GM18498 (cell line): Measurements from ENCODE around the gene OAS3.
"Not testable (repeated sequence)": the region's sequence is repeated elsewhere in the genome, so short reads cannot be mapped to it uniquely, and the experiment has no call there.

Experiments used
- ATAC-seq: cut with Tn5 transposase; IDR thresholded peaks from one replicate; pipeline ENCODE4 v1.9.1; 2021; ENCODE audit warnings: mild to moderate bottlenecking, moderate library complexity; ENCODE audit not compliant: unreplicated experiment

The OAS3 gene

DNA sequence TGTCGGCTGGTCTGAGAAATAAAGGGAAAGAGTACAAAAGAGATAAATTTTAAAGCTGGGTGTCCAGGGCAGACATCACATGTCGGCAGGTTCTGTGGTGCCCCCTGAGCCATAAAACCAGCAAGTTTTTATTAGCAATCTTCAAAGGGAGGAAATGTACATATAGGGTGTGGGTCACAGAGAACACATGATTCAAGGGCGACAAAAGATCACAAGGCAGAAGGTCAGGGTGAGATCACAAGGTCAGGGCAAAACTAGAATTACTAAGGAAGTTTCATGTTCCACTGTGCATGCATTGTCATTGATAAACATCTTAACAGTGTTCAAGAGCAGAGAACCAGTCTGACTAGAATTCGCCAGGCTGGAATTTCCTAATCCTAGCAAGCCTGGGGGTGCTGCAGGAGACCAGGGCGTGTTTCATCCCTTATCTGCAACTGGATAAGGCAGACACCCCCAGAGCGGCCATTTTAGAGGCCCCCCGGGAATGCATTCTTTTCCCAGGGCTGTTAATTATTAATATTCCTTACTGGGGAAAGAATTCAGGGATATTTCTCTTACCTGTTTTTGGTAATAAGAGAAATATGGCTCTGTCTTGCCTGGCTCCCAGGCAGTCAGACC lies 11.7 kb upstream of the OAS3 start:
- ATAC-seq, result not testable (repeated sequence)

DNA sequence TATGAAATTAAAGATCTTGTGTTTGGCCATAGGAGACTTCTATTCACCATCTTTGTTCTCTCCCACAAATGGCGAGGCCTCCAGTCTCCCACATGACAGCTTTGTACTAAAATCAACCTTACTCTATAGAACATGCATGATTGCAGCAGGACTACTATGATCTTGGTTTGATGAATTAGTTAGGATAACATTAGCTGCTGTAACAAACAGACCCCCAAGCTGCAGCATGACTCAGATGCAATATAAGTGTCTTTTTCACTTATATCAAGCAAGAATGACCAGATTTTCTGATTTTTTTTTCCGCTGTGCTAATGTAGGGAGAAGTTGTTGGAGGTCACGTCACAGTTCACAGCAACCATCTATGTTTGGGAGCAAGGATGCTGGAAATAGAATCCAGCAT lies 10.8 kb upstream of the OAS3 start:
- no peak for ATAC-seq

DNA sequence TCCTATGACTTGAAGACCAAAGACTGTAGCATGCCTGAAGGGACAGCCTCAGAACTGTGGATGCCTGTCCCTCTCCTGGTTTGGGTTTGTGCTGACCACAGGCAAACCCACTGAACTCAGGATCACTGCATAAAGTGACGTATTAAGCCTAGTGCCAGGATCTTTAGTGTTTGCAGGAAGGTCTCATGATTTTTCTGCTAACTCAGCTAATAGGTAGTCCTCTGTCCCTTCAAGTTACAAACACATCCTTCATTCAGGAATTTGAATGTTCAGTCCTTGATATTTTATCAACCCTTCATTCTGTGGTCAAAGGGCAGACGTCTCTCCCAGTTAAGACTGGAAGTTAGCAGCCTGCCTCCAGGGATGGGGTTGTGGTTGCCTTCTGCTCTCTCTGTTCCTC lies 10.3 kb upstream of the OAS3 start:
- ATAC-seq, result no peak

DNA sequence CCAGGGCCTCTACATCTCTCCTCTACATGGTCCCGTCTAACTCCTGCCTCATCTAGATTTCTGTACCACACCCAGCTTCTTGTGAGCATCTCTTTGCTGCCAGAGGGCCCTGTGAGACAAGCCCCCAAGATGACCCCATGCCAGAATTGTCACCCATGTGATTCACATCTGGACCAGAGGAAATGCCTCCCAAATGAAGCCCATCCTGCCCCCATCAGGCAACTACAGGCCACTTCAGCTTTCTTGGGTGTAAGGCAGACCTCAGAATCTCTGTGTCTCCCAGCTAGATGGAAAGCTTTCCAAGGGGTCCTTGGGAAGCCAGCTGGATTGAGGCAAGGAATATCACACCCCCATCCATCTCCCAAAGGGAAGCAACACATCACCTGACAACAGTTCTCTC lies 9.3 kb upstream of the OAS3 start:
- ATAC-seq, result no peak

DNA sequence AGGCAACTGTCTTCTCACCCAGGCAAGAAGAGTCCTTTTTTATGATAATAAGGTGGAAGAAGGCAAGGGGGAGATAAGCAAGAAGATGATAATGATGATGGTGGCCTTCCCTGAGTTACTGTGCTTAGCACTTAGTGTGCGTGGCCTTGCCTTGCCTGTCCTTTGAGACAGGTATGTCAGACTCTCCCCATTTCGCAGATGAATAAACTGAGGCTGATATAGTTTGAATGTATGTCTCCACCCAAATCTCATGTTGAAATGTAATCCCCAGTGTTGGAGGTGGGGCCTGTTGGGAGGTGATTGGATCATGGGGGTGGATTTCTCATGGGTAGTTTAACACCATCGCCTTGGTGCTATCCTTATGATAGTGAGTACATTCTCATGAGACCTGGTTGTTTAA lies 8.6 kb upstream of the OAS3 start:
- ATAC-seq, result no peak

DNA sequence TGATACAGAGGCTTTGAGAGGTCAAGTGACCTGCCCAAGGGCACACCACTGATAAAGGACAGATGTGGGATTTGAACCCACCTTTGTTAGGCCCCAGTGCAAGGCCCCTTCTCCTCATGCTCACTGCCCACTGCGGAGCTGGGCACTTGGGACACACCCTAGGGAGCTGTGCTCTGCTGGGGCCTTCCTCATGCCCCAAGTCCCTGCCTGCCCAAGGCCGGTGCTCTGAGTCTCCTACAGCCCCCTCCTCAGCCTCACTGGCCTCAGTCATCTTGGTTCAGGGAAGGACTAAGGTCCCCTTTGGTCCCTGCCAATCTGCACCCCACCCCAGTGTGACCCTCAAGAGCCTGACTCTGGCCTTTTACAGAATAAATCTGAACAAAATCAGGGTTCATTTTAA lies 7.9 kb upstream of the OAS3 start:
- ATAC-seq, result no peak

DNA sequence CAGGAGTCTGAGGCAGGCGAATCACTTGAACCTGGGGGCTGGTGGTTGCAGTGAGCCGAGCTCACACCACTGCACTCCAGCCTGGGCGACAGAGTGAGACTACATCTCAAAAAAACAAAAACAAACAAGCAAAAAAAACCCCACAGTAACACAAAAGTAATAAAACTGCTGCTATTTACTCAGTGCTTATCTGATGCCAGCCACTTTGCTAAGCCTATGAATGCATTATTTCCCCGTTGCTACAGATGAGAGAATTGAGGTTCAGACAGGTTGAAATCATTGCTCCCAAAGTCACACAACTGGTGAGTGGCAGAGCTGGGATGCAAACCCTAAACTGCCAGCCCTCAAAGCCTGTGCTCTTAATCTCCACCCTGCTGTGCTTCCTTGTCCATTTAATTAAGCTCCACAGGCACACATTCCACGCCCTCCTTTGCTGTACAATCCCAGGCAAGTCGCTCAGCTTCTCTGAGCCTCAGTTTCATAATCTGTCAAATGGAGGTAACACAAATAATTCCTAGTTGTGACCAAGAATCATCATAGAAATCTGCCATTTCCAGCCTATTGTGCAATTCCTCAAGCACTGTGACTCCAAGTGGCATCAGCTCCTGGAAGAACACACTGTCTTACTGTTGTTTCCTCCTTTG lies 5.7 kb upstream of the OAS3 start:
- no peak for ATAC-seq

DNA sequence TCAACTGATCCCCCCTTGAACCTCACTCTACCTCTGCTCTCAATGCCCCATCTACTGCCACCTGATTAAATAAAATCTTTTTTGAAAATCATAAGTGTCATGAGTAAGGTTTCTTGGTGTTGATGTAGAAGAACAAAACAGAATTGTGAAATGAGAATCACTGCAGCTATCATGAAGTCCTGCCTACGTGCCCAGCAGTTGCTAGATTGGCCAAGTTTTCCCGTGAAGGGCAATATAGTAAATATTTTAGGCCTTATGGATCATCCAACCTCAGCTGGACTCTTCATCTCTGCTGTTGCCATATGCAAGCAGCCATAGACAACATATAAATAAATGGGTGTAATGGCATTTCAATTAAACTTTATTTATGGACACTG lies 5.2 kb upstream of the OAS3 start:
- ATAC-seq, result no peak

DNA sequence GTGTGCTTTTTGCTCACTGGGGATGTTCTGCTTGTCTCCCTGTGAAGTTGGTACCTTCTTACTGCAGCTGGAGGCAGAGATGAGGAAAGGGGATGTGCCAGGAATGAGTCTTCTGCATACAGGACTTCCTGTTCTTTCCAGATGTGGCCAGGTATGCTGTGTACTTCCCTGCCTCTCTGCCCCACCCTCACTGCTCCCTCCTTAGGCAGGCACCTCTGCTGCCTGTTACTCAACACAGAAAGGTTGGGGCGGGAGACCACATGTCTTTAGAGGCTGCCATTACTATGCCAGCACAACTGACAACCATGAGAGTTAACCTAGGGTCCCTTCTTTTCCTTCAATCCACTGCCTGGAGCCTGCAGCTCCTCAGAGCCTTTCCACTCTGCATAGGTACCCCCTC lies 2.0 kb upstream of the OAS3 start:
- no peak for ATAC-seq

DNA sequence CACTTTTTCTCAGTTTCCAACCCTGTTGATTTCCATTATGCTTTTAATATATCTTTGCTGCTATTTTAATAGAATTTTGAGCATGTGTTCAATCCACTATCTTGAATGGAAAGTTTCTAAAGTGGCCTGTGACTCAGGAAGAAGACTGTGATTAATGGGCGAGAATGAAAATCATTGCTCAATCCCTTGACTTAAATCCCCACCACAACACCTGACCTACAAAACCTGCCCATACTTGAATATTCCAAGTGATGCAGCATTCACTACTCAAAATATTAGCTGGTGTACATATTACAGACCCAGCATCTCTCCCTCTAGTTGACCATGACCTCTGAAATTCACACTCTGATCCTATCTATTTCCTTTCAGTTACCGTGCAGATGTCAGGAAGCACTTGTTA lies 1.3 kb upstream of the OAS3 start:
- no peak for ATAC-seq

DNA sequence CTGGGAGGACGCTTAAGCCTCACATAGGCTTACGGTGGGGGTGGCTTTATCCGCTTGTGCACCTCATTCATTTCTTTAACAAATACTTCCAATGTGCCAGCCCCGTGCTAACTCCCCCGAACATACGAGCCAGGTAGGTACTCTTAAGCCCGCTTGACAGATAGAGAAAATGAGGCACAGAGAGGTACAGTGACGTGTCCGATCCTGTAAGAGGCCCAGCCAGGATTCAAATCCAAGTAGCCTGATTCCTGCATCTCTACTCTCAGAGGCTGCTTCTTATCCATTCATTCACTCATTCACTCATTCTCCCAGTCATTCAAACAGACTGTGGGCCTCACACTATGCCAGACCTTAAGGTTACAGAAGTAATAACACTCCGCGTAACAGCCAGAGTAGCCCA lies 477 bp downstream of the OAS3 start:
- no peak for ATAC-seq

DNA sequence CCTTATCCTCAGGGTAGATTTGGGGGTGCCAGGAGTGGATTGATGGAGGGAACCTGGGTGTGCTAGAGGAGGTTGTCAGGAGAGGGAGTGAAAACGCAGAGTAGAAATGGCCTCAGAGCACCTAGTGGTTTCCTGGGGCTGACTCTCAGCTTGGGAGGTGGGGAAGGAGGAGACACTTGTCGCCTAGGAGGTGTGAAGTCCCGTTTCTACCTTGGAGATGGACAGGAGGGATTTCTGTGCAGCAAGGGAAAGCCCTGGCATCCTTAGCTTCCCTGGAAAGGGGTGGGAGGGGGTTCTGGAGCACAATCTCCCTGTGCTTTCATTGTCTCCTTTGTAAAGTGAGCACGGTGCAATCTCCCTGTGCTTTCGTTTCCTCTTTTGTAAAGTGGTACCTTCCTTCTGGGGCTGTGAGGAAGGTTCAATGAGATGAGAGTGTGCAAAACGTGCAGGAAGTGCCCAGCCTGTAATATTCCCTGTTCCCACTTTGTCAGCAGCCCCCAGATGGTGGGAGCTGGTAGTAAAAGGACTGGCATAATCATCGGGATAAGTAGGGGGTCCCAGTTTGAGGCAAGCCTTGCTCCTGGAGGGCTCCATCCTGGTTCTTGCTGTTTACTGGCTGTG lies 1.6 kb downstream of the OAS3 start:
- peak; percentile 58 for ATAC-seq

DNA sequence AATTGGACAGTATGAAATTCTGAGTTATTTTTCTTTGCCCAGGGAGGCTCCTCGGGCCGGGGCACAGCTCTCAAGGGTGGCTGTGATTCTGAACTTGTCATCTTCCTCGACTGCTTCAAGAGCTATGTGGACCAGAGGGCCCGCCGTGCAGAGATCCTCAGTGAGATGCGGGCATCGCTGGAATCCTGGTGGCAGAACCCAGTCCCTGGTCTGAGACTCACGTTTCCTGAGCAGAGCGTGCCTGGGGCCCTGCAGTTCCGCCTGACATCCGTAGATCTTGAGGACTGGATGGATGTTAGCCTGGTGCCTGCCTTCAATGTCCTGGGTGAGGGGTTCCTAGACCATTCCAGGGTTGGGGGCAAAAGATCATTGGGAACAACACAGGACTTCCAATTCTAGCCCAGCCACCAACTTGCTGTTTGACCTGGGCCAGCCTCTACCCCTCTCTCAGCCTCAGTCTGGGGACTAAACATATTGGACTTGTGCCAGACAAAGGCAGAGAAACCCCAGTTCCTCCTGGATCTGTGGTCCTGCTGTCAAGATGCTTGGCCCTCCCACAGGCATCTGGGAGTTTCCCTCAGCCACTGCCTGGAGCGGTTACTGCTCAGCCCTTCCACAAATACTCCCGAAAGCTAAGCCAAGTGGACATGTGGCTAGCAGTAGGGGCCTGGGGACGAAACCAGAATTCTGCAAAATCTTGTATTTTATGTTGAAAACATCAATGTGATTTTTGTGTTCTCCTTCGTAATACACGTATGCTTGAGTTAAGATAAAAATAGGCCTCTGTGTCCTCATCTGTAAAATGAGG lies 3.5 kb downstream of the OAS3 start:
- no peak for ATAC-seq

DNA sequence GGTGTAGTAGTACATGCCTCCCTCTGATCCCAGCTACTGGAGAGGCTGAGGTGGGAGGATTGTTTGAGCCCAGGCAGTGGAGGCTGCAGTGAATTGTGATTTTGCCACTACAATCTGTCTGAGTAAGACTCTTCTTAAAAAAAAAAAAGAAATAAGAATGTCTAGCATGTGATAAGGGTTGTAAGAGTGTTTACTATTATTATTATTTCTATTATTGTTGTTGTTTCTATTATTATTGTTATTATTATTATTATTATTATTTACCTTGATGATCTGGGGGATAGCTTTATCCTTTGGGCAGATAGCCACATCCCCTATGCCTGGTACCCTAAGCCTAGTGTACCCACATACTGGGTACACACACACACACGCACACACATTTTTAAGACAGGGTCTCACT lies 4.3 kb downstream of the OAS3 start:
- no peak for ATAC-seq

DNA sequence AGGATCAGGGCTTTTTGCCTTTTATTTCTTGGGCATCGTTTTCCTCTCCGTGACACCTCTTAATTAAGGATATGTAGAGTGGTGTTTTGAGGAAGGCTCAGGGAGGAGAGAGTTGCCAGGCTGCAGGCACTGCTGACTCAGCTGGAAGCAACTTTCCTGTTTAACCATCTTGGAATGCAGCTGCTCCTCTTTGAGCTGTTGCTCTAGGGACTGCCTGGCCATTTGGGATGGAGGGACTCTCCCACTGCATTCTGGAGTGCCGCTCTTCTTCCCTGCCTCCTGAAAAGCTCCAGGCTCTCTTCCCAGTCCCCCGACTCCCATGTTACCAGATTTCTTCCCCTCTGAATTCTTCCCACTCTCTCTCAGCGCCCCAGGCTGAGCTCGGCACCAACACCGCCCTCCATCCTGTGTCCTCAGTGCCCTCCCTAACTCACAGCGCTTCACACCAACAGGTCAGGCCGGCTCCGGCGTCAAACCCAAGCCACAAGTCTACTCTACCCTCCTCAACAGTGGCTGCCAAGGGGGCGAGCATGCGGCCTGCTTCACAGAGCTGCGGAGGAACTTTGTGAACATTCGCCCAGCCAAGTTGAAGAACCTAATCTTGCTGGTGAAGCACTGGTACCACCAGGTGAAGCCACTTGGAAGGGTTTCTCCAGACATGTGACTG lies 5.9 kb downstream of the OAS3 start:
- no peak for ATAC-seq

DNA sequence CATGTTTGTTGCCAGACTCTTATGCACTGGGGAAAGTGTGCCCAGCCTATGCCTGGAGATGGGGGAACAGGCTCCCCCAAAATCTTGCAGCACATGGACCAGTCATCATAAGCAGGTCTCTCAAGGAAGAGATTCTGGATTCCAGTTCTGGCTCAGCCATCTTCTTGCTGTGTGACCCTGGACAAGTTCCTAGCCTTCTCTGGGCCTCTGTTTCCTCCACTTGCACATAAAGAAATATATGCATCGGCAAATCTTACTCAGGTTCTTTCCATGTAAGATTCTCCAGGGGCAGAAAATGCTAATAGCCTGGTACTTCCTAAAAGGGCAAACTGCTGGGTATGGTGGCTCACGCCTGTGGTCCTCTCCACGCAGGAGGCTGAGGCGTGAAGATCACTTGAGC lies 7.2 kb downstream of the OAS3 start:
- no peak for ATAC-seq

DNA sequence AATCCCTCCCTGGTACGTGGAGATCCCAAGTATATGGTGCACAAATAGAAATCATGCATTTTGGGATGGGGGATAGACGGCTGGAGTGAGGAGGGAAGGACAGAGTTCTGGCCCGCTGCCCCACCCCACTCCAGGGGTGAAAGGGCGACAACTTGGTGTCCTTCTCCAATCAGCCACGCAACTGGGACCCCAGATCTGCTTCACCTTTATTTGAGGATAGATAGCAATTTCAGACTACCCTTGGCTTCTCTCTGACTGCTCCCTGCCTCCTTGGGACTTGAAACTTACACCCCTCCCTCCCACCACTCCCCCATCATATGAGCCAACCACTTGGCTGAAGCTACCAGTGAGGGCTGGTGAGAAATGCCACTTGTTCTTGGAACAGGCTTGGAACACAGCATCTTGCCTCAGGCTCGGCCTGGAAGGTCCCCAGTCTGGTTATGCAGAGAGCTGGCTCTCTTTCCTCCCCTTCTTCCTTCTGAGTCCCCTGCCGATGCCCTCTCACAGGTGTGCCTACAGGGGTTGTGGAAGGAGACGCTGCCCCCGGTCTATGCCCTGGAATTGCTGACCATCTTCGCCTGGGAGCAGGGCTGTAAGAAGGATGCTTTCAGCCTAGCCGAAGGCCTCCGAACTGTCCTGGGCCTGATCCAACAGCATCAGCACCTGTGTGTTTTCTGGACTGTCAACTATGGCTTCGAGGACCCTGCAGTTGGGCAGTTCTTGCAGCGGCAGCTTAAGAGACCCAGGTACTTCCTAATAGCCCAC lies 8.1 kb downstream of the OAS3 start:
- no peak for ATAC-seq

DNA sequence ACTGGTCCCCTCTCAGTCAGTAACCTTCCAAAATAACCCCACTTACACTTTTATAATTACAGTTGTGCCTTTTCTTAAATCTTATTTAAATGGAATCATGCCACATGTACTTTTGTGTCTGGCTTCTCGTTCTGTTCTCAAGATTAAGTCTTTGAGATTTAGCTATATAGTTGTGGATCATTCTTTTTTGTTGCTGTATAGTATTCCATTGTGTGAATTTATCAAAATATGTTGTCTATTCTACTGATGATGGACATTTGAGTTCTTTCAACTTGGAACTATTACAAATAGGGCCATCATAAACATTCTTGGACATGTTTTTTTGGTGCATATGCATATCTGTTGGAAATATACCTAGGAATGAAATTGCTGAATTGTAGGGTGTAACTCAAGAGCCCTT lies 9.0 kb downstream of the OAS3 start:
- ATAC-seq, result no peak

DNA sequence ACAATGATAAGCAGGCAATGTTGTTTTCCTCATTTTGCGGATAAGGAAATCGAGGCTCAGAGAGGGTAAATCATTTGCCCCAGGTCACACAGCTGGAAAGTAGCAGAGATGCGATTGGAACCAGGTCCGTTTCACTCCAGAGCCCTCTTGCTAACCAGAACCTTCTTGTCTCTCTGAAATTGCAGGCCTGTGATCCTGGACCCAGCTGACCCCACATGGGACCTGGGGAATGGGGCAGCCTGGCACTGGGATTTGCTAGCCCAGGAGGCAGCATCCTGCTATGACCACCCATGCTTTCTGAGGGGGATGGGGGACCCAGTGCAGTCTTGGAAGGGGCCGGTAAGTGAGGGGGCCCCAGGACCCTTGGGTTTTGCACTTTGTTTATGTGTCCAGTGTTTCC lies 9.5 kb downstream of the OAS3 start:
- ATAC-seq, result no peak

DNA sequence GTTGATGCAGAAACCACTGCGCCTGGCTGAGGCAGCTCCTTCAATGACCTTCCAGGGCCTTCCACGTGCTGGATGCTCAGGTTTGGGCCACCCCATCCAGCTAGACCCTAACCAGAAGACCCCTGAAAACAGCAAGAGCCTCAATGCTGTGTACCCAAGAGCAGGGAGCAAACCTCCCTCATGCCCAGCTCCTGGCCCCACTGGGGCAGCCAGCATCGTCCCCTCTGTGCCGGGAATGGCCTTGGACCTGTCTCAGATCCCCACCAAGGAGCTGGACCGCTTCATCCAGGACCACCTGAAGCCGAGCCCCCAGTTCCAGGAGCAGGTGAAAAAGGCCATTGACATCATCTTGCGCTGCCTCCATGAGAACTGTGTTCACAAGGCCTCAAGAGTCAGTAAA lies 10.5 kb downstream of the OAS3 start:
- no peak for ATAC-seq

DNA sequence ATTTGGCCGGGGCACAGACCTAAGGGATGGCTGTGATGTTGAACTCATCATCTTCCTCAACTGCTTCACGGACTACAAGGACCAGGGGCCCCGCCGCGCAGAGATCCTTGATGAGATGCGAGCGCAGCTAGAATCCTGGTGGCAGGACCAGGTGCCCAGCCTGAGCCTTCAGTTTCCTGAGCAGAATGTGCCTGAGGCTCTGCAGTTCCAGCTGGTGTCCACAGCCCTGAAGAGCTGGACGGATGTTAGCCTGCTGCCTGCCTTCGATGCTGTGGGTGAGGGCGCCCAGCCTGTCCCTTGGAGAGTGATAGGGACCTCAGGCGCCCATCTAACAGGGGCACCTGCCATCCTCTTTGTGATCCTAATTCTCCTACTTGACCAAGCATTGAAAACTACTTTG lies 12.4 kb downstream of the OAS3 start:
- ATAC-seq, result no peak
